Measurements from ENCODE around the gene CDC45.

The CDC45 gene

DNA sequence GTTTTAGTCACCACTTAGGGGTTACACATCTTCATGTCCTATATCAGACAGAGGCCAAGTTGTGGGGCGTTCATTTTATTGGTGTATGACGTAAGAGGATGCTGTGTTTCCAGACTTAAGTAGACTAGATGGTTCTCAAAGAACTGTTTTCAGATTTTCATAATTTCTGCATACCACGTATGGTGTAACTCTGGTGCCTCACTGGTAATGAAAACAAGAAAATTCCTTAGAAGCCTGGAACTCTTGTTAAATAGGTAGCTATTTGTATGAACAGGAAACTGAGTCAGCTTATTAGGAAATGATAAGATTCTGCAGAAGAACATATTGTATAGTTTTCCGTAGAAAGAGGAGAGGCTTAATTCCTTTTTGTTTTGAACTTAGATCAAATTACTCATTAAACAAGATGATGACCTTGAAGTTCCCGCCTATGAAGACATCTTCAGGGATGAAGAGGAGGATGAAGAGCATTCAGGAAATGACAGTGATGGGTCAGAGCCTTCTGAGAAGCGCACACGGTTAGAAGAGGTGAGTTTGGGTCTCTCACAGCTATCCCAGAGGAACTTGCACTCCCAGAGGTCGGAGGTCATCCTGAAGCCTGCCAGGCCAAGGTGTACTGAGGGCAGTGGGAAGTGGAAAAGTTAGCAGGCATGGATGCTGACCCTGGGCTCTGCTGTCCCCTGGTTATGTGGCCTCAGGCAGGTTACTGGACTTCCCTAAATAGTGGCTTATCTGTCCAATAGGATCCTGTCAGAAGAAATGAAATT is 3.9 kb downstream of the CDC45 start:
- TF ChIP-seq, protein P1, sequence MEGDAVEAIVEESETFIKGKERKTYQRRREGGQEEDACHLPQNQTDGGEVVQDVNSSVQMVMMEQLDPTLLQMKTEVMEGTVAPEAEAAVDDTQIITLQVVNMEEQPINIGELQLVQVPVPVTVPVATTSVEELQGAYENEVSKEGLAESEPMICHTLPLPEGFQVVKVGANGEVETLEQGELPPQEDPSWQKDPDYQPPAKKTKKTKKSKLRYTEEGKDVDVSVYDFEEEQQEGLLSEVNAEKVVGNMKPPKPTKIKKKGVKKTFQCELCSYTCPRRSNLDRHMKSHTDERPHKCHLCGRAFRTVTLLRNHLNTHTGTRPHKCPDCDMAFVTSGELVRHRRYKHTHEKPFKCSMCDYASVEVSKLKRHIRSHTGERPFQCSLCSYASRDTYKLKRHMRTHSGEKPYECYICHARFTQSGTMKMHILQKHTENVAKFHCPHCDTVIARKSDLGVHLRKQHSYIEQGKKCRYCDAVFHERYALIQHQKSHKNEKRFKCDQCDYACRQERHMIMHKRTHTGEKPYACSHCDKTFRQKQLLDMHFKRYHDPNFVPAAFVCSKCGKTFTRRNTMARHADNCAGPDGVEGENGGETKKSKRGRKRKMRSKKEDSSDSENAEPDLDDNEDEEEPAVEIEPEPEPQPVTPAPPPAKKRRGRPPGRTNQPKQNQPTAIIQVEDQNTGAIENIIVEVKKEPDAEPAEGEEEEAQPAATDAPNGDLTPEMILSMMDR (IDR thresholded peaks at IDR 0.05; ENCODE audit: low read depth, low read length), result no peak
- DNase-seq (ENCODE audit: low read depth in 2 of 2), result peak; percentile 85 to 98
- H3K4me3 ChIP-seq (replicated peaks in 1 of 2; ENCODE audit: low read depth in 2 of 2, low read length in 2 of 2), result no peak overlapping the region

DNA sequence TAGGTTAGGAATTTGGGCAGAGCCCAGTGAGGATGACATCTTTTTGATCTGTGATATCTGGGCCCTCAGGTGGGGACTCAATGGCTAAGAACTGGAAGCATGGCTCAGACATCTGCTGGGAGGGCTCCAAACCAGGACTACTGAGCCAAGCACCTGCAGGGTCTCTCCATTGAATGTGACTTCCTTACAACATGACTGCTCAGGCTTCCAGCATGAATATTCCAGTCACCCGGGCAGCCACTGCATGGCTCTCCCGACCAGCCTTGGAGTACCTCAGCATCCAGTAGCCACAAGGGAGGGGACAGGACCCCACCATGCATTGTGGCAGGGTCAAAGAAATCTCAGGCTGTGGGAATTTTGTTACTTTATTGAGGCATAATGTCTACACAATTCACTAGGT is 8.6 kb downstream of the CDC45 start:
- no peak for DNase-seq (ENCODE audit: low read depth in 2 of 2)
- H3K4me3 ChIP-seq (replicated peaks in 1 of 2; ENCODE audit: low read depth in 2 of 2, low read length in 2 of 2), result no peak overlapping the region
- TF ChIP-seq, protein P1 (IDR thresholded peaks at IDR 0.05; ENCODE audit: low read depth, low read length), result no peak

DNA sequence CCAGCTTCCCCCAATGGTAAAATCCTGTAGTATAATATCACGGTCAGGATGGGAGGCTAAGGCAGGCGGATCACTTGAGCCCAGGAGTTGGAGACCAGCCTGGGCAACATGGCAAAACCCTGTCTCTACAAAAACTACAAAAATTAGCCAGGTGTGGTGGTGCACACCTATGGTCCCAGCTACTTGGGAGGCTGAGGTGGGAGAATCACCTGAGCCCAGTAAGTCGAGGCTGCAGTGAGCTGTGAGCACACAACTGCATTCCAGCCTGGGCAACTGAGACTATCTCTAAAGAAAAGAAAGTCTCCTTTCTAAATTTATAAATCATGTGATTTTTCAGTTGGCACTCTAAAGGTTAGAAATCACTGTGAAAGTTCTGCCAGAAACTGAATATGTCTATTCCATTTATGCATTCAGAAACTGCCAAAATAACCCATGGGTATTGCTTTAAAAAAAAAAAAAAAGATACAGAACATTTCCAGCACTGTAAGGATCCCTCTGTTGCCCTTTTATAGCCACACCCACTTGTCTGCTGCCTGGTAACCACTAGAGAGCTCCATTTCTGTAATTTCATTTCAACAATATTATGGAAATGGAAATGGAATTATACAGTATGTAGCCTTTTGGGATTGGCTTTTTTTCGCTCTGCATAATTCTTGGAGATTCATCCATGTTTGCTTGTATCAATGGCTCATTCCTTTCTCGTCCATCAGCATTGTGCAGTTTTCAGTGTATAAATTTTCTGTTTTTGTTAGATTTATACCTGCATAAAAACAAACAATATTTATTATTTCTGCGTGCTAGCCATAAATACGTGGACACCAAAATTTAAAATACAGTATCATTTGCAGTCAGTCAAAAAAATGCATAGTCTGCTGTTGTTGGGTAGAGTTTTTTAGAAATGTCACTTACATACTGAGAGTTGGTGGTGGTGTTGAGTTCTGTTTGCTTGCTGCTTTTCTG is 9.4 kb downstream of the CDC45 start:
- H3K4me3 ChIP-seq (replicated peaks in 1 of 2; ENCODE audit: low read depth in 2 of 2, low read length in 2 of 2), result no peak overlapping the region
- DNase-seq (ENCODE audit: low read depth in 2 of 2), result peak; percentile 47 to 66
- TF ChIP-seq, protein P1 (IDR thresholded peaks at IDR 0.05; ENCODE audit: low read depth, low read length), result no peak

DNA sequence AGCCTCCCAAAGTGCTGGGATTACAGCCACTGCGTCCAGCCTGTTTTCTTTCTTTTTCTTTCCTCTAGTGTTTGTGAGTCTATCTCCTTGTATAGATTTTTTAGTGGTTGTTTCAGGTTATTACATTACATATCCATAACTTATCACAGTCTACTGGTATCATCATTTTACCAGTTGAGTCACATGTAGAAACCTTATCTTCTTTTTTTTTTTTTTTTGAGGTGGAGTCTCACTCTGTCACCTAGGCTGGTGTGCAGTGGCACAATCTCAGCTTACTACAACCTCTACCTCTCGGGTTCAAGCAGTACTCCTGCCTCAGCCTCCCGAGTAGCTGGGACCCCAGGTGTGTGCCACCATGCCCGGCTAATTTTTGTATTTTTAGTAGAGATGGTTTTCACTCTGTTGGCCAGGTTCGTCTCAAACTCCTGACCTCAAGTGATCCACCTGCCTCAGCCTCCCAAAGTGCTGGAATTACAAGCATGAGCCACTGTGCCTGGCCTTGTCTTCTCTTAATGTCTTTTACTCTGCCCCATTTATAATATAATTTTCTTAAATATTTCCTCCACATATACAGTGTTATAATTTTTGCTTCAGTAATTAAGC is 11.0 kb downstream of the CDC45 start:
- no peak for DNase-seq (ENCODE audit: low read depth in 2 of 2)
- TF ChIP-seq, protein P1 (IDR thresholded peaks at IDR 0.05; ENCODE audit: low read depth, low read length), result no peak
- no peak overlapping the region for H3K4me3 ChIP-seq (replicated peaks in 1 of 2; ENCODE audit: low read depth in 2 of 2, low read length in 2 of 2)

DNA sequence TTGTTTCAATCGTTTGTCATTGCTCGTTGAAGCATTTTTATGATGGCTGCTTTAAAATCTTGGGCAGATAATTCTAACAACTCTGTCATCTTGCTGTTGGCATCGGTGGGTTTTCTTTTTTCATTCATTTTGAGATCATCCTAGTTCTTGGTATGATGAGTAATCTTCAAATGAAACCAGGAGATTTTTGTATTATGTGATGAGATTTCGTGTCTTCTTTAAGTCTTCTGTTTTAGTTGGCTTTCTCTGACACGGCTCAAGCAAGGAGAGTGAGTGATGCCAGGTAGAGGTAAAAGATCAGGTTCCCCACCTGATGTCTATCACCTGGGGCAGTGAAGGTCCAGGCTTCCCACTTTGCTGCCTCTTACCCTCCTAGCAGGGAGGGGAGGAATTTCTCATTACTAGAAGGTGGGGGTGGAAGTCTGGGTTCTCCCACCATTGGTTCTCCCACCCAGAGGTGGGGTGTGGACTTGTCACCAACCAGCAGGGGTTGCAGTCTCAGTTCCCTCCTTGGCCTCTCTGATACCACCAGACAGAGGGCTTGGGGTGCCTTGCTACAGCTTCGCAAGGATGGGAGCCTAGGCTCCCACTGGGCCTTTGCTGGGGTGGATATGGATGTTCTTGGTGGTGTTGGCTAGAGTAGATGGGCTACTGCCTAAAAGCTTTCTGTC is 12.9 kb downstream of the CDC45 start:
- TF ChIP-seq, protein P1 (IDR thresholded peaks at IDR 0.05; ENCODE audit: low read depth, low read length), result no peak
- no peak overlapping the region for H3K4me3 ChIP-seq (replicated peaks in 1 of 2; ENCODE audit: low read depth in 2 of 2, low read length in 2 of 2)
- DNase-seq (ENCODE audit: low read depth in 2 of 2), result no peak

DNA sequence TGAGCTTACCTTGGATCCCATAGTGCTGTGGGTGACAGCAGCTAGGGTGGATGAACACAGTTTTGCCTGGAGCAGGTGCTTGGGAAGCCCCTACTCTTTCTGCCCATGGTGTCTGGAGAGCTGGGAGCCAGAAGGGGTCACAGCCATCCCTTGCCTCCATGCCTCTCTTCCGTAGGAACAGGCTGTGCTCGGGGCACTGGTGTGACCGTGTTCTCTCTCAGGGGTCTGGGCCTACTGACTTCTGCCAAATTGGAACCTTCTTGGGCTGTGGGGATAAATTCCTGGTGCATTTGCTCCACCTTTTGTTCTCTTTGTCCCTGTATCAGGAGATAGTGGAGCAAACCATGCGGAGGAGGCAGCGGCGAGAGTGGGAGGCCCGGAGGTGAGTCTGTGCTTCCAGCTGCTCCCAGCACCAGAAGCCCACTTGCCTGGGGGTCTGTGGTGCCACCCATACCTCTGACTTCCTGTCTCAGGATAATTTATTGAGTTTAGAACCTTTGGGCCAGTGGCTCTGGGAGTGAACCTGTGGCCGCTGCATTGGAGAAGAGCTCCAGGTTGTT is 14.4 kb downstream of the CDC45 start:
- H3K4me3 ChIP-seq (replicated peaks in 1 of 2; ENCODE audit: low read depth in 2 of 2, low read length in 2 of 2), result no peak overlapping the region
- no peak for DNase-seq (ENCODE audit: low read depth in 2 of 2)
- TF ChIP-seq, protein P1 (IDR thresholded peaks at IDR 0.05; ENCODE audit: low read depth, low read length), result no peak
